ENCODE measurements around the gene OXCT1. TPM values are rescaled to one million over a fixed set of nuclear protein-coding genes. Genes with fewer than 3 reads are reported as not detected.
A peak's percentile ranks its signal among the peaks of the same experiment; 100 is the strongest.

The OXCT1 gene
- total RNA-seq (2011; cell fraction: chromatin; rRNA removed; ENCODE audit: low replicate concordance): 19.0 and 39.2 TPM in 2 replicates
- total RNA-seq (2011; cell fraction: nucleolus; rRNA removed): 12.0 and 17.2 TPM in 2 replicates
- 20.5 and 31.0 TPM in 2 replicates for total RNA-seq (2011; cell fraction: nucleoplasm; rRNA removed)
- total RNA-seq (2014; rRNA removed) (26.6 and 28.8 TPM in 2 replicates), total RNA-seq (2014; rRNA removed; fragmentation: Illumina TruSeq; extraction: Trizol) (50.6 and 56.8 TPM in 2 replicates), total RNA-seq (2015; rRNA removed; fragmentation: Illumina TruSeq; extraction: Trizol) (46.6 and 50.4 TPM in 2 replicates), total RNA-seq (2021) (34.7 and 35.8 TPM in 2 replicates), polyA plus RNA-seq (2011; rRNA removed) (37.6 and 42.3 TPM in 2 replicates), polyA plus RNA-seq (2014; fragmentation: Illumina TruSeq; extraction: Trizol) (44.3 and 51.0 TPM in 2 replicates), polyA plus RNA-seq (2014; fragmentation: Nextera tagmentation; extraction: Ambion mirVana) (10 to 100 TPM; 24.7 to 41.9 TPM), polyA plus RNA-seq (2014; rRNA removed) (41.2 and 61.2 TPM in 2 replicates), polyA minus RNA-seq (2011; rRNA and poly(A)+ RNA removed) (61.4 and 117 TPM in 2 replicates), Bru-seq, nascent RNA (percentile 83 among the genes with signal in this experiment), BruChase-seq, experiment 1, labeled RNA remaining after a 2-hour chase (percentile 83 among the genes with signal in this experiment), BruChase-seq, experiment 2, labeled RNA remaining after a 6-hour chase (percentile 84 among the genes with signal in this experiment)
- 7.5 and 23.0 TPM in 2 replicates for polyA plus RNA-seq (2011; cell fraction: cytosol; rRNA removed)
- polyA plus RNA-seq (2011; cell fraction: nucleus; rRNA removed): 10.9 and 29.4 TPM in 2 replicates
- polyA plus RNA-seq (2012): 33.7 and 65.0 TPM in 2 replicates
- polyA minus RNA-seq (2011; cell fraction: cytosol; rRNA and poly(A)+ RNA removed): 15.7 and 26.4 TPM in 2 replicates
- 17.0 and 54.2 TPM in 2 replicates for polyA minus RNA-seq (2011; cell fraction: nucleus; rRNA and poly(A)+ RNA removed)
- long read RNA-seq, experiment 1, transcript OXCT1-201 (17 exons, 3,388 nt): major isoform, 168 of 242 reads
- long read RNA-seq, experiment 1, partial matches to known transcripts: 24 of 242 reads
- long read RNA-seq, experiment 1, other reads (novel, unspliced or antisense): 49 of 242 reads
- long read RNA-seq, experiment 2, transcript OXCT1-201 (17 exons, 3,388 nt): major isoform, 12 of 46 reads
- long read RNA-seq, experiment 2, partial matches to known transcripts: 2 of 46 reads
- long read RNA-seq, experiment 2, other reads (novel, unspliced or antisense): 32 of 46 reads
- long read RNA-seq, experiment 3, transcript OXCT1-201 (17 exons, 3,388 nt): major isoform, 24 of 32 reads
- long read RNA-seq, experiment 3, partial matches to known transcripts: 4 of 32 reads
- long read RNA-seq, experiment 3, other reads (novel, unspliced or antisense): 4 of 32 reads

DNA sequence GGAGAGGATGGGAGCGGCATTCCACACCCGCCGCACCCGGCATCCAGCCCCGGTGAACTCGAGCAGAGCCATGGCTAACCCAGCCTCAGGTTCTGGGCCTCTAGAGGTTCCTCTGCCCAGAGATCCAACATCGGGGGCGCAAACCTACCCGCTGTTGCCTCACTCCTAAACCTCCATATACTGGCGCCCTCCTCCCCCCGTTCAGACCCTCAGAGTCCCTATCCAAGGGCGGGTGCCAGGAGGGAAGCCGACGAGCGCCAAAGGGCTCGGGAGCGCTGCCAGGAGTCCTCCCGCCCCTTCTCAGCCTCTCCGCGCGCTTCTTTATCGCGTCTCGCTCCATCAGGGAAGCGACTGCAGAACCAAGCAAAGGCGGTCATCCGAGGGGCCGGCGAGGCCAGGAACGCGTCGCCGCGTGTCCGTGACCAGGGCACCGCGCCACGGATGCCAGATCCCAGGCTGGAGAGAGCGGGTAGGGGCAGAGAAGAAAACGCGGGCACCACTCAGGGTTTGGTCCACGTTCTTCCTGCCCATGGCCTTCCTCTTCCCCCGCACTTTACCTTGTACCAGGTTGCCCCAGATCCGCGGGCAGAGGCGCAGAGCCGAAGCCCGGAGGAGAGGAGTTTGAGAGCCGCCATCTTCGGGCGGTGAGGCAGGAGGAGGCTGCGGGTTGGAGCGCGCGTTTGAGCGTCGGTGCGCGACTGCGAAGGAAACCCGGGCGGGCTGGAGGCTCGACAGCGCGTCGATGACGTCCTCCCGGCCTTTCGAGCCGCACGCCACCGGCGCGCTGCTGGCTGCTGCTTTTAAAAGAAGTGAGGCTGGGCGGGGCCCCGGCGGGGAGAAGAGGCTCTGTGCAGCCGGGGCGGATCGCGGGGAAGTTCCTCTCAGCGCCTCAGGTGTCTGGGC lies at the start of gene OXCT1:
OXCT1 (minus strand) TSS at position 702 of the 903 bp plus-strand sequence; CDS start at position 635, 67 bp downstream.
- Histone ChIP-seq H4K20me1 (replicated peaks; ENCODE audit: control insufficient read depth, insufficient read depth, low read length) (no peaks in the 10 kb centered on the region), H3K4me1 (replicated peaks in 1 of 2; ENCODE audit: control insufficient read depth in 2 of 2, insufficient read depth in 2 of 2, low read length in 2 of 2) (peaks cover 14 to 16% of the 10 kb centered on the region in 2 experiments; a peak in 4 of 5 replicates), H3K27me3 (ENCODE audit: control insufficient read depth in 2 of 2, insufficient read depth in 2 of 2, low read length in 2 of 2) (no peaks in the 10 kb centered on the region), H3K36me3 (ENCODE audit: control insufficient read depth, insufficient read depth, low read length) (peaks cover 10% of the 10 kb centered on the region; the same call in 2 of the 3 replicates), H3K9me1 (ENCODE audit: control insufficient read depth, insufficient read depth, low read length) (no peaks in the 10 kb centered on the region), H3K79me2 (ENCODE audit: control insufficient read depth, insufficient read depth, low read length) (peaks cover 49% of the 10 kb centered on the region), H3K4me3 (peak within 1 kb of the TSS; percentile 57), H2AFZ (ENCODE audit: low read depth, low read length) (peak within 1 kb of the TSS; percentile 88), H3K4me2 (ENCODE audit: insufficient read depth, low read length) (peak within 1 kb of the TSS; percentile 80), H3K27ac (ENCODE audit: extremely low read depth, low read depth, low read length) (peak within 1 kb of the TSS; percentile 79), H3K9me3 (replicated peaks; ENCODE audit: control insufficient read depth, insufficient read depth, low read depth, low read length) (no peaks in the 10 kb centered on the region), H3K9ac (ENCODE audit: insufficient read depth in 1 of 2, low read depth in 2 of 2, low read length in 2 of 2) (peak within 1 kb of the TSS; percentile 81 to 92)
- WGBS (ENCODE audit: insufficient coverage, low coverage, missing lambda C conversion rate): 16% methylated on average over 73 of the region's 82 CpGs
- peak; percentile 77 to 92 (median 80) for DNase-seq (ENCODE audit: extremely low read depth in 1 of 4, low spot score in 3 of 4)
- ChIA-PET POLR2A (interaction anchor here (0.7 to 3.5 kb wide), 5 partner anchors 9 to 203 kb away, joined by 3 to 25 read pairs (median 4); partner anchors contain the start of gene FBXO4), CTCF (ENCODE audit: low intra/inter-chr PET ratio) (no interaction called here)
- TSS peak; percentile 36 for BruUV-seq (replicated peaks)
- FAIRE-seq: no peak
- intact Hi-C loops (cut with micrococcal nuclease): loop anchor here (1.0 to 2.0 kb wide), 2 partner anchors 34 to 55 kb away; partner anchors contain the start of genes FBXO4 and RIMOC1
- in situ Hi-C loops (cut with MboI): loop anchor here (10.0 to 25.0 kb wide), 3 partner anchors 717 to 1005 kb away; partner anchors contain the start of gene CCDC152
- ATAC-seq: peak; percentile 89
- peak; percentile 24; the same call in 1 of the 2 replicates for TF ChIP-seq KLF6 (CRISPR knock-in tag; IDR thresholded peaks at IDR 0.05; ENCODE audit: borderline replicate concordance)
- no peak for TF ChIP-seq ZBTB9 (CRISPR knock-in tag; IDR thresholded peaks at IDR 0.05)
- TF ChIP-seq STAT5B (CRISPR knock-in tag; IDR thresholded peaks at IDR 0.05): no peak
- peak; percentile 84 for TF ChIP-seq FIP1L1 (IDR thresholded peaks at IDR 0.05; ENCODE audit: low read depth, low read length, poor library complexity, severe bottlenecking)
- TF ChIP-seq JUND (IDR thresholded peaks at IDR 0.05; ENCODE audit: borderline replicate concordance, low read depth, low read length): peak; percentile 62
- peak; percentile 24; the same call in 1 of the 3 replicates for TF ChIP-seq JUND (tag; IDR thresholded peaks at IDR 0.05; ENCODE audit: borderline replicate concordance, low read depth, low read length)
- TF ChIP-seq, protein P1, sequence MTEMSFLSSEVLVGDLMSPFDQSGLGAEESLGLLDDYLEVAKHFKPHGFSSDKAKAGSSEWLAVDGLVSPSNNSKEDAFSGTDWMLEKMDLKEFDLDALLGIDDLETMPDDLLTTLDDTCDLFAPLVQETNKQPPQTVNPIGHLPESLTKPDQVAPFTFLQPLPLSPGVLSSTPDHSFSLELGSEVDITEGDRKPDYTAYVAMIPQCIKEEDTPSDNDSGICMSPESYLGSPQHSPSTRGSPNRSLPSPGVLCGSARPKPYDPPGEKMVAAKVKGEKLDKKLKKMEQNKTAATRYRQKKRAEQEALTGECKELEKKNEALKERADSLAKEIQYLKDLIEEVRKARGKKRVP (CRISPR knock-in tag; IDR thresholded peaks at IDR 0.05): no peak
- no peak for TF ChIP-seq DDX20 (tag; IDR thresholded peaks at IDR 0.05; ENCODE audit: low read depth)
- TF ChIP-seq ZC3H8 (IDR thresholded peaks at IDR 0.05): no peak
- TF ChIP-seq TFAP4 (CRISPR knock-in tag; IDR thresholded peaks at IDR 0.05; ENCODE audit: borderline replicate concordance): peak; percentile 90
- no peak for TF ChIP-seq NR2F6 (CRISPR knock-in tag; IDR thresholded peaks at IDR 0.05)

All from K562 (cell line).